HEK293 (cell line): ENCODE results near the gene GALNT13.

ENCODE experiments used
- CTCF ChIA-PET: fragments of 350-600 bp; formaldehyde crosslinking; extraction: SDS; loops from one replicate; lab custom pipeline; 2021; ENCODE audit warnings: antibody characterized with exemption; lab: Yijun Ruan, JAX
- POLR2A ChIA-PET: fragments of 300-600 bp; formaldehyde crosslinking; extraction: SDS; loops from one replicate; lab custom pipeline; 2020; ENCODE audit warnings: antibody characterized with exemption, inconsistent platforms; lab: Yijun Ruan, JAX
- H3K27ac ChIP-seq: fragments of 200-500 bp; sonication (Bioruptor generic); 2 replicates; pipeline ENCODE4 v1.5.1; 2014; ENCODE audit warnings: low read depth, low read length, control low read depth, inconsistent platforms; ENCODE audit errors: extremely low read depth
- H3K36me3 ChIP-seq, 2 experiments: fragments of 200-500 bp in 1 of 2; sonication (Bioruptor generic) in 1 of 2; 1 replicate in 1 of 2; 2 replicates in 1 of 2; pipeline ENCODE4 v1.5.1; 2014 to 2017; ENCODE audit warnings: inconsistent platforms in 2 of 2, low read length in 2 of 2; ENCODE audit not compliant: control insufficient read depth in 2 of 2, insufficient read depth in 1 of 2
- H3K4me1 ChIP-seq: fragments of 200-500 bp; sonication (Bioruptor generic); 2 replicates; pipeline ENCODE4 v1.5.1; 2014; ENCODE audit warnings: mild to moderate bottlenecking, low read length, inconsistent platforms; ENCODE audit not compliant: control insufficient read depth, insufficient read depth
- H3K4me3 ChIP-seq: 2 replicates; pipeline ENCODE4 v1.5.1; 2011; ENCODE audit warnings: low read depth, mild to moderate bottlenecking, control low read depth, low read length, moderate library complexity
- H3K9me3 ChIP-seq: fragments of 200-500 bp; sonication (Bioruptor generic); 2 replicates; pipeline ENCODE4 v1.5.1; 2014; ENCODE audit warnings: low read depth, low read length, inconsistent platforms; ENCODE audit not compliant: control insufficient read depth, insufficient read depth
- KLF9 ChIP-seq: fragments of 450-650 bp; formaldehyde crosslinking; IDR thresholded peaks from 2 replicates; pipeline ENCODE4 v1.5.1; 2016; ENCODE audit warnings: missing biosample characterization, missing genetic modification characterization, low read depth
- RBAK ChIP-seq: fragments of 450-650 bp; formaldehyde crosslinking; IDR thresholded peaks from 2 replicates; pipeline ENCODE4 v1.5.1; 2016; ENCODE audit warnings: missing biosample characterization, missing genetic modification characterization
- SP3 ChIP-seq: fragments of 450-650 bp; formaldehyde crosslinking; IDR thresholded peaks from 2 replicates; pipeline ENCODE4 v1.5.1; 2016; ENCODE audit warnings: missing biosample characterization, missing genetic modification characterization
- ZBTB17 ChIP-seq: fragments of 450-650 bp; formaldehyde crosslinking; IDR thresholded peaks from 2 replicates; pipeline ENCODE4 v1.5.1; 2016; ENCODE audit warnings: missing biosample characterization, missing genetic modification characterization
- ZNF10 ChIP-seq: fragments of 450-650 bp; formaldehyde crosslinking; IDR thresholded peaks from 2 replicates; pipeline ENCODE4 v1.5.1; 2017; ENCODE audit warnings: missing biosample characterization, missing genetic modification characterization
- ZNF174 ChIP-seq: fragments of 450-650 bp; formaldehyde crosslinking; IDR thresholded peaks from 2 replicates; pipeline ENCODE4 v1.5.0; 2017; ENCODE audit warnings: missing biosample characterization, mild to moderate bottlenecking, missing genetic modification characterization
- ZNF266 ChIP-seq: fragments of 450-650 bp; formaldehyde crosslinking; IDR thresholded peaks from 2 replicates; pipeline ENCODE4 v1.5.1; 2016; ENCODE audit warnings: missing biosample characterization, missing genetic modification characterization, low read depth
- ZNF529 ChIP-seq: fragments of 450-650 bp; formaldehyde crosslinking; IDR thresholded peaks from 2 replicates; pipeline ENCODE4 v1.5.1; 2017; ENCODE audit warnings: missing genetic modification characterization, missing biosample characterization; ENCODE audit not compliant: insufficient replicate concordance
- ZNF530 ChIP-seq: fragments of 450-650 bp; formaldehyde crosslinking; IDR thresholded peaks from 2 replicates; pipeline ENCODE4 v1.5.1; 2016; ENCODE audit warnings: low read depth, missing biosample characterization, missing genetic modification characterization
- ZNF558 ChIP-seq: fragments of 450-650 bp; formaldehyde crosslinking; IDR thresholded peaks from 2 replicates; pipeline ENCODE4 v1.5.1; 2016; ENCODE audit warnings: missing biosample characterization, missing genetic modification characterization
- ZNF571 ChIP-seq: fragments of 450-650 bp; formaldehyde crosslinking; IDR thresholded peaks from 2 replicates; pipeline ENCODE4 v1.5.0; 2017; ENCODE audit warnings: missing biosample characterization, missing genetic modification characterization
- ZNF654 ChIP-seq: fragments of 450-650 bp; formaldehyde crosslinking; IDR thresholded peaks from 2 replicates; pipeline ENCODE4 v1.5.1; 2016; ENCODE audit warnings: low read depth, missing biosample characterization, missing genetic modification characterization
- ZNF670 ChIP-seq: fragments of 450-650 bp; formaldehyde crosslinking; IDR thresholded peaks from 2 replicates; pipeline ENCODE4 v1.5.1; 2016; ENCODE audit warnings: missing biosample characterization, missing genetic modification characterization, low read depth
- ZNF747 ChIP-seq: fragments of 450-650 bp; formaldehyde crosslinking; IDR thresholded peaks from 2 replicates; pipeline ENCODE4 v1.5.1; 2016; ENCODE audit warnings: missing biosample characterization, missing genetic modification characterization
- TF ChIP-seq, protein P1 (sequence below): fragments of 450-650 bp; formaldehyde crosslinking; IDR thresholded peaks from 2 replicates; pipeline ENCODE4 v1.5.1; 2017; ENCODE audit warnings: missing biosample characterization, missing genetic modification characterization
- TF ChIP-seq, protein P2 (sequence below): fragments of 450-650 bp; formaldehyde crosslinking; IDR thresholded peaks from 2 replicates; pipeline ENCODE4 v1.5.1; 2016; ENCODE audit warnings: missing biosample characterization, missing genetic modification characterization
- TF ChIP-seq, protein P3 (sequence below): fragments of 450-650 bp; formaldehyde crosslinking; IDR thresholded peaks from 2 replicates; pipeline ENCODE4 v1.5.1; 2016; ENCODE audit warnings: missing biosample characterization, missing genetic modification characterization, low read depth
- TF ChIP-seq, protein P4 (sequence below): IDR thresholded peaks from 2 replicates; pipeline ENCODE4 v1.6.1; 2011; ENCODE audit warnings: mild to moderate bottlenecking, low read depth, low read length, borderline replicate concordance
- TF ChIP-seq, protein P5 (sequence below): fragments of 450-650 bp; formaldehyde crosslinking; IDR thresholded peaks from 2 replicates; pipeline ENCODE4 v1.5.1; 2016; ENCODE audit warnings: missing biosample characterization, missing genetic modification characterization
- TF ChIP-seq, protein P6 (sequence below): fragments of 450-650 bp; formaldehyde crosslinking; IDR thresholded peaks from 2 replicates; pipeline ENCODE4; 2016; ENCODE audit warnings: missing biosample characterization, missing genetic modification characterization

GALNT13 gene

DNA sequence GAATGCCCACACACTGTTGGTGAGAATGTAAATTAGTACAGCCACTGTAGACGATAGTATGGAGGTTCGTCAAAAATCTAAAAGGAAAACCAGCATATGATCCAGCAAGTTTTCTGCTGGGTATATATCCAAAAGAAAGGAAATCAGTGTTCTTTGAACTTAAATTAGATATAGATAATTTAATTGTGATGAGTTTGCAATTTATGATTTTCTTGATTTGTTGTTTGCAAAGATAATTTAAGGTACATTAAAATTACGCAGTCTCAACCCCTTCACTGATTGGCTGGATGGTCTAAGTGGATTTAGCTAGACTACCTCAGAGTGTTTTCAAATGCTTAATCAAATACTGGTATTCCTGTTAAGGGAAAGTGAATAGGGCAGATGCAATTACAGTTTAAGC, 302.2 kb downstream of the GALNT13 start:
- TF ChIP-seq ZNF530 (tag by site-specific recombination) (no peak), ZNF670 (tag by site-specific recombination) (no peak), SP3 (tag by site-specific recombination) (no peak), KLF9 (tag by site-specific recombination) (no peak), RBAK (tag by site-specific recombination) (no peak)
- TF ChIP-seq, protein P1, sequence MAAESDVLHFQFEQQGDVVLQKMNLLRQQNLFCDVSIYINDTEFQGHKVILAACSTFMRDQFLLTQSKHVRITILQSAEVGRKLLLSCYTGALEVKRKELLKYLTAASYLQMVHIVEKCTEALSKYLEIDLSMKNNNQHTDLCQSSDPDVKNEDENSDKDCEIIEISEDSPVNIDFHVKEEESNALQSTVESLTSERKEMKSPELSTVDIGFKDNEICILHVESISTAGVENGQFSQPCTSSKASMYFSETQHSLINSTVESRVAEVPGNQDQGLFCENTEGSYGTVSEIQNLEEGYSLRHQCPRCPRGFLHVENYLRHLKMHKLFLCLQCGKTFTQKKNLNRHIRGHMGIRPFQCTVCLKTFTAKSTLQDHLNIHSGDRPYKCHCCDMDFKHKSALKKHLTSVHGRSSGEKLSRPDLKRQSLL (tag by site-specific recombination) = no peak
- TF ChIP-seq, protein P2, sequence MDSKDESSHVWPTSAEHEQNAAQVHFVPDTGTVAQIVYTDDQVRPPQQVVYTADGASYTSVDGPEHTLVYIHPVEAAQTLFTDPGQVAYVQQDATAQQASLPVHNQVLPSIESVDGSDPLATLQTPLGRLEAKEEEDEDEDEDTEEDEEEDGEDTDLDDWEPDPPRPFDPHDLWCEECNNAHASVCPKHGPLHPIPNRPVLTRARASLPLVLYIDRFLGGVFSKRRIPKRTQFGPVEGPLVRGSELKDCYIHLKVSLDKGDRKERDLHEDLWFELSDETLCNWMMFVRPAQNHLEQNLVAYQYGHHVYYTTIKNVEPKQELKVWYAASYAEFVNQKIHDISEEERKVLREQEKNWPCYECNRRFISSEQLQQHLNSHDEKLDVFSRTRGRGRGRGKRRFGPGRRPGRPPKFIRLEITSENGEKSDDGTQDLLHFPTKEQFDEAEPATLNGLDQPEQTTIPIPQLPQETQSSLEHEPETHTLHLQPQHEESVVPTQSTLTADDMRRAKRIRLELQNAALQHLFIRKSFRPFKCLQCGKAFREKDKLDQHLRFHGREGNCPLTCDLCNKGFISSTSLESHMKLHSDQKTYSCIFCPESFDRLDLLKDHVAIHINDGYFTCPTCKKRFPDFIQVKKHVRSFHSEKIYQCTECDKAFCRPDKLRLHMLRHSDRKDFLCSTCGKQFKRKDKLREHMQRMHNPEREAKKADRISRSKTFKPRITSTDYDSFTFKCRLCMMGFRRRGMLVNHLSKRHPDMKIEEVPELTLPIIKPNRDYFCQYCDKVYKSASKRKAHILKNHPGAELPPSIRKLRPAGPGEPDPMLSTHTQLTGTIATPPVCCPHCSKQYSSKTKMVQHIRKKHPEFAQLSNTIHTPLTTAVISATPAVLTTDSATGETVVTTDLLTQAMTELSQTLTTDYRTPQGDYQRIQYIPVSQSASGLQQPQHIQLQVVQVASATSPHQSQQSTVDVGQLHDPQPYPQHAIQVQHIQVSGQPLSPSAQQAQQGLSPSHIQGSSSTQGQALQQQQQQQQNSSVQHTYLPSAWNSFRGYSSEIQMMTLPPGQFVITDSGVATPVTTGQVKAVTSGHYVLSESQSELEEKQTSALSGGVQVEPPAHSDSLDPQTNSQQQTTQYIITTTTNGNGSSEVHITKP (tag by site-specific recombination) = no peak
- TF ChIP-seq, protein P3, sequence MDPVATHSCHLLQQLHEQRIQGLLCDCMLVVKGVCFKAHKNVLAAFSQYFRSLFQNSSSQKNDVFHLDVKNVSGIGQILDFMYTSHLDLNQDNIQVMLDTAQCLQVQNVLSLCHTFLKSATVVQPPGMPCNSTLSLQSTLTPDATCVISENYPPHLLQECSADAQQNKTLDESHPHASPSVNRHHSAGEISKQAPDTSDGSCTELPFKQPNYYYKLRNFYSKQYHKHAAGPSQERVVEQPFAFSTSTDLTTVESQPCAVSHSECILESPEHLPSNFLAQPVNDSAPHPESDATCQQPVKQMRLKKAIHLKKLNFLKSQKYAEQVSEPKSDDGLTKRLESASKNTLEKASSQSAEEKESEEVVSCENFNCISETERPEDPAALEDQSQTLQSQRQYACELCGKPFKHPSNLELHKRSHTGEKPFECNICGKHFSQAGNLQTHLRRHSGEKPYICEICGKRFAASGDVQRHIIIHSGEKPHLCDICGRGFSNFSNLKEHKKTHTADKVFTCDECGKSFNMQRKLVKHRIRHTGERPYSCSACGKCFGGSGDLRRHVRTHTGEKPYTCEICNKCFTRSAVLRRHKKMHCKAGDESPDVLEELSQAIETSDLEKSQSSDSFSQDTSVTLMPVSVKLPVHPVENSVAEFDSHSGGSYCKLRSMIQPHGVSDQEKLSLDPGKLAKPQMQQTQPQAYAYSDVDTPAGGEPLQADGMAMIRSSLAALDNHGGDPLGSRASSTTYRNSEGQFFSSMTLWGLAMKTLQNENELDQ (tag by site-specific recombination) = no peak
- TF ChIP-seq, protein P4, sequence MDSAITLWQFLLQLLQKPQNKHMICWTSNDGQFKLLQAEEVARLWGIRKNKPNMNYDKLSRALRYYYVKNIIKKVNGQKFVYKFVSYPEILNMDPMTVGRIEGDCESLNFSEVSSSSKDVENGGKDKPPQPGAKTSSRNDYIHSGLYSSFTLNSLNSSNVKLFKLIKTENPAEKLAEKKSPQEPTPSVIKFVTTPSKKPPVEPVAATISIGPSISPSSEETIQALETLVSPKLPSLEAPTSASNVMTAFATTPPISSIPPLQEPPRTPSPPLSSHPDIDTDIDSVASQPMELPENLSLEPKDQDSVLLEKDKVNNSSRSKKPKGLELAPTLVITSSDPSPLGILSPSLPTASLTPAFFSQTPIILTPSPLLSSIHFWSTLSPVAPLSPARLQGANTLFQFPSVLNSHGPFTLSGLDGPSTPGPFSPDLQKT = no peak
- H3K4me1 ChIP-seq = no peaks in the 10 kb centered on the region
- POLR2A ChIA-PET = no interaction called here
- H3K36me3 ChIP-seq = no peaks in the 10 kb centered on the region
- no peak overlapping the region for H3K4me3 ChIP-seq
- no peaks in the 10 kb centered on the region for H3K9me3 ChIP-seq
- no peak overlapping the region for H3K27ac ChIP-seq
- CTCF ChIA-PET = no interaction called here

DNA sequence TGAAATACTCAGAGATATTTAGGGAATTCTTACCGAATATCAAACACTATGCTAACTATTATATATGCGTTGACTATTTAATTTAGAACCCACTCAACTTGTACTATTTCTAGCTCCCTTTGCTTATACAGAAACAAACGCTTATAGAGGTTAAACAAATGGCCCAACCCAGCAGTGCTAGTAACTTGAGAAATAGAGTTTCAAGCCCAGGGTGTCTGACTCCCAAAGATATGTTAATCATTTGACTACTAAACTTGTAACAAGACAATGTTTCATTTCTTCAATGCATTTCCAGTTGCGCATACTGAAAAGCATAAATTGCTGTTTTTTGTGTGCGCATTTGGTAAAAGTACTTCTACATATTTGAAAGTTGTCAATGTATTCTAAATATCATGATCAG, 310.3 kb downstream of the GALNT13 start:
- ChIA-PET POLR2A (no interaction called here), CTCF (interaction anchor here (0.6 kb wide), 1 partner anchor 14 kb away, joined by 3 read pairs; no protein-coding TSS in a partner anchor)
- H3K27ac ChIP-seq = no peak overlapping the region
- H3K9me3 ChIP-seq = no peaks in the 10 kb centered on the region
- TF ChIP-seq ZNF266 (tag by site-specific recombination) (no peak), ZBTB17 (tag by site-specific recombination) (no peak), ZNF174 (tag by site-specific recombination) (no peak), ZNF571 (tag by site-specific recombination) (no peak), ZNF529 (tag by site-specific recombination) (no peak), ZNF747 (tag by site-specific recombination) (no peak), ZNF654 (no peak), KLF9 (tag by site-specific recombination) (no peak), ZNF10 (tag by site-specific recombination) (no peak), ZNF558 (tag by site-specific recombination) (no peak)
- TF ChIP-seq, protein P5, sequence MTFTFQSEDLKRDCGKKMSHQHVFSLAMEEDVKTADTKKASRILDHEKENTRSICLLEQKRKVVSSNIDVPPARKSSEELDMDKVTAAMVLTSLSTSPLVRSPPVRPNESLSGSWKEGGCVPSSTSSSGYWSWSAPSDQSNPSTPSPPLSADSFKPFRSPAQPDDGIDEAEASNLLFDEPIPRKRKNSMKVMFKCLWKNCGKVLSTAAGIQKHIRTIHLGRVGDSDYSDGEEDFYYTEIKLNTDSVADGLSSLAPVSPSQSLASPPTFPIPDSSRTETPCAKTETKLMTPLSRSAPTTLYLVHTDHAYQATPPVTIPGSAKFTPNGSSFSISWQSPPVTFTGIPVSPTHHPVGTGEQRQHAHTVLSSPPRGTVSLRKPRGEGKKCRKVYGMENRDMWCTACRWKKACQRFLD (tag by site-specific recombination) = no peak
- TF ChIP-seq, protein P6, sequence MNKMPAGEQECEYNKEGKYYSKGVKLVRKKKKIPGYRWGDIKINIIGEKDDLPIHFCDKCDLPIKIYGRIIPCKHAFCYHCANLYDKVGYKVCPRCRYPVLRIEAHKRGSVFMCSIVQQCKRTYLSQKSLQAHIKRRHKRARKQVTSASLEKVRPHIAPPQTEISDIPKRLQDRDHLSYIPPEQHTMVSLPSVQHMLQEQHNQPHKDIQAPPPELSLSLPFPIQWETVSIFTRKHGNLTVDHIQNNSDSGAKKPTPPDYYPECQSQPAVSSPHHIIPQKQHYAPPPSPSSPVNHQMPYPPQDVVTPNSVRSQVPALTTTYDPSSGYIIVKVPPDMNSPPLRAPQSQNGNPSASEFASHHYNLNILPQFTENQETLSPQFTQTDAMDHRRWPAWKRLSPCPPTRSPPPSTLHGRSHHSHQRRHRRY (tag by site-specific recombination) = no peak
- no peaks in the 10 kb centered on the region for H3K36me3 ChIP-seq
- no peaks in the 10 kb centered on the region for H3K4me1 ChIP-seq
- no peak overlapping the region for H3K4me3 ChIP-seq
